Activated gamma-delta T cell treated with Interleukin-2 at 50 U/mL for 16 hours (primary cell): ENCODE measurements around the gene PKN1.

ENCODE experiments used
- DNase-seq: peaks from one replicate; pipeline ENCODE4 v3.0.0-alpha.2; 2020

PKN1 gene

GRCh38 chr19:14470031-14470876 lies 37.1 kb downstream of the PKN1 start:
- no peak for DNase-seq

GRCh38 chr19:14471436-14472187 lies 38.5 kb downstream of the PKN1 start:
- no peak for DNase-seq

- DNase-seq, result peak; percentile 90
Observed at GRCh38 chr19:14472202-14472938, 39.3 kb downstream of the PKN1 start.

- DNase-seq, result no peak
Observed at GRCh38 chr19:14473073-14473977, 40.2 kb downstream of the PKN1 start.

- no peak for DNase-seq
Observed at GRCh38 chr19:14473978-14474578, 41.0 kb downstream of the PKN1 start.

- no peak for DNase-seq
Observed at GRCh38 chr19:14474827-14475226, 41.7 kb downstream of the PKN1 start.

- DNase-seq, result no peak
Observed at GRCh38 chr19:14475251-14476073, 42.4 kb downstream of the PKN1 start, which contains the start of gene PTGER1. Gene PTGER1 (minus strand): TSS chr19:14475354. CDS start chr19:14474320, 1,034 bp downstream.

GRCh38 chr19:14476327-14476672 lies 43.2 kb downstream of the PKN1 start:
- DNase-seq, result no peak

GRCh38 chr19:14476673-14477401 lies 43.7 kb downstream of the PKN1 start:
- DNase-seq, result no peak

GRCh38 chr19:14477418-14478112 lies 44.5 kb downstream of the PKN1 start:
- DNase-seq, result no peak

GRCh38 chr19:14478113-14478545 lies 45.0 kb downstream of the PKN1 start:
- DNase-seq, result no peak

GRCh38 chr19:14479309-14479974 lies 46.3 kb downstream of the PKN1 start:
- no peak for DNase-seq

GRCh38 chr19:14479975-14480699 lies 47.0 kb downstream of the PKN1 start:
- peak; percentile 68 for DNase-seq

- no peak for DNase-seq
Observed at GRCh38 chr19:14480700-14481079, 47.6 kb downstream of the PKN1 start.

- DNase-seq, result no peak
Observed at GRCh38 chr19:14482172-14482941, 49.3 kb downstream of the PKN1 start.

GRCh38 chr19:14487370-14488125 lies 54.4 kb downstream of the PKN1 start:
- DNase-seq, result no peak
